GM19099 (cell line): ENCODE results near the gene ROPN1B.

Experiments used
- POLR2A ChIP-seq: IDR thresholded peaks from 3 replicates; pipeline ENCODE4 v1.6.1; 2011; ENCODE audit warnings: low read depth; ENCODE audit not compliant: insufficient read length; ENCODE audit errors: extremely low read depth

ROPN1B gene

GRCh38 chr3:126004217-126004616, 35.2 kb downstream of the ROPN1B start:
- no peak for TF ChIP-seq POLR2A

GRCh38 chr3:126004692-126005091, 35.7 kb downstream of the ROPN1B start:
- TF ChIP-seq POLR2A, result no peak

GRCh38 chr3:126005951-126006350, 37.0 kb downstream of the ROPN1B start:
- TF ChIP-seq POLR2A, result no peak

DNA sequence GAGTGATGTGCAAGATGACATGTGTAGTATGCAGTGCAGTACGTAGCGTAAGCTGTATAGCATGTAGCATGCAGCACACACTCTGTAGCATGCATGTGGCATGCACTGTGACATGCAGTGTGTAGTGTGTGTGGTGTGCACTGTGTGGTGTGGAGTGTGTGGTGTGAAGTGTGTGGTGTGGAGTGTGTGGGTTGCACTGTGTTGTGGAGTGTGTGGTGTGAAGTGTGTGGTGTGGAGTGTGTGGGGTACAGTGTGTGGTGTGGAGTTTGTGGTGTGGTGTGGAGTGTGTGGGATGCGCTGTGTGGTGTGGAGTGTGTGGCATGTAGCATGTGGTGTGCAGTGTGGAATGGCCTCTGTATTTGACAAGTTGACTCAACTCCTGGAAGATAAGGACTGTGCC, 39.2 kb downstream of the ROPN1B start:
- no peak for TF ChIP-seq POLR2A

DNA sequence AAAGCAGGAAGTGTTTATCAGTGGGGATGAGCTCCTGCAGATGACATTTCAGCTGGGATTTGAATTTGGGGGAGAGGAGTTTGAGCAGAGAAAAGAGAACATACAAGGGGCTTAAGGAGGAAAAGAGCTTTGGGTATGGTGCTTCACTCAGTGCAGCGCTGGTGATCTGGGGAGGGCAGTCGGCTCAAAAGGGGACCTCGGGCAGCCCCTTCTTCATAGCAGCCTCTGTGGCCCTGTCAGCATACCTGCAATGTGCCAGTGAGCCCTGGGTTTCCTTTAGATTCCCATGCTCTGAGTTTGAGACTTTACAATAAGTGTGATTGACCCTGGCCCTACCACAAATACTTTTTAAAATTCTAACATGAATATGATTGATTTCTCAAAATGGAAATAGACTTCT, 40.2 kb downstream of the ROPN1B start:
- TF ChIP-seq POLR2A, result no peak

DNA sequence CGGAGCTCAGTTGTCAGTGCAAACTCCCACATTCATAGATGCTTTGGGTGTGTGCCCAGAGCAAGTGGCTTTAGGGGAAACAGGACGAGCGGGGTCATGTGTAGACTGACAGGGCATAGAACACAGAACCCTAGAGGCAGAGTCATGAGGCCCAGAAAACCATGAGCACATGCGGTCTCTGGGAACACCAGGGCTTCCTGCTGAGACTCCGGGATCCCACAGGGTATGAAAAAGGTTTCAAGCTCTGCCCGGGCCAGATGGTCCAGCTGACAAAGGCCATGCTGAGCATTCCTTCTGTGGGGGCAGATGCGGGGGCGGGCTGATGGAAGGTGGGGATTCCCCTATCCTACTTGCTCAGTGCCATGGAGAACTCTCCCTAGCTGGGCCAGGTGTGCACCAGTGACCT, 44.8 kb downstream of the ROPN1B start:
- no peak for TF ChIP-seq POLR2A

DNA sequence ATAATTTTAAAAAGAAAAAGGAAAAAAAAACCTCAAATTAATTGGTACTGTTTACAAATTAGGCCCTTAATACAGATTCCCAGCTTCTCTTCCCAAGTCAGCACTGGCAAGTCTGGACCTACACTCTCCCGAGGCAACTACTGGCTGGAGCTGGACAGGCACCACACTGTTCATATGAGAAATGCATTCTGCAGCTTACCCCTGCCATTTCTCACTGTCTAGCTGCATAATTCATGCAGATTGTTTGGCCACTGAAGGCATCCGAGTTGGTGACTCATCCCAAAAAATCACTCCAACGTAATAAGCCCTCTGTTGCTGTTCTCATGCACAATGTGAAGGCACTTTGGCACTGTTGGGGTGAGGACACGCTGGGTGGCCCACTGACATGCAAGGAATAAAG, 45.3 kb downstream of the ROPN1B start:
- TF ChIP-seq POLR2A, result no peak

DNA sequence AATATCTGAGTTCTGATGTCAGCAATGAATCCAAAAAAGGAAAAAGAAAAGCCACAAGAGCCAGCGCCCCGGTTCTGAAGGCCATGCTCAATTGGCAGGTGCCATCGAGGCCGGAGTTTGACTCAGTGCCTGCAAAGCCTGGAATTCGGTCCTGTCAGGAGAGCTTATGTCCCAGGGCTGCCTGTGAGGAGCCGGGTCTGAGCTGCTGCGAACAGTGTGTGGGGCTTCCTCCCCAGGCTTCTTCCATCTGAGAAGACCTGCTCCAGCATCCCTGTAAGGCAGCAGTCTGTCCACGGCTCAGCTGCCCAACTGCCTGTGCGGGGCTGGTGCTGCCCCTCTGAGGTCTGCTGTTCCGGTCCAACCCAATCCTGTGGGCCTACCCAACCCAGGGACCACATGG, 46.1 kb downstream of the ROPN1B start:
- TF ChIP-seq POLR2A, result no peak

- no peak for TF ChIP-seq POLR2A
These were observed 47.6 kb downstream of the ROPN1B start for GRCh38 chr3:126016616-126017015.

DNA sequence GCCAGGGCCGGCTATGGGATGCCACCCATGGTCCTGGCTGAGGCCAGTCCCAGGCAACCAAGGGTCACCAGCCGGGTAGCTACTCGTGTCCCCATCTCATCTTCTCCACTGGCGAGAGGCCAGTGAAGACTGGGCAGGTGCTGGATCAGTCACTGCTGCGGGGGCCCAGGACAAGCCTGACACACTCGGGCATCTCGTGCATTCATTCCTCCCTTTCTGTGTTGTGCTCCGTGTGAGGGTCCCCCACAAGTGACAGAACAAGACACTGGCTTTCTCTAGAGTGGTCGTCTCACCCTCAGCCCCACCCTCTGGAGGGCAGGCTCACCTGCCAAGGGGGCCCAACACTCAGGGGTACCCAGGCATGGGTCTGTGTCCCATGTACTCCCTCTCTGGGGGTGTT, 48.4 kb downstream of the ROPN1B start:
- no peak for TF ChIP-seq POLR2A

DNA sequence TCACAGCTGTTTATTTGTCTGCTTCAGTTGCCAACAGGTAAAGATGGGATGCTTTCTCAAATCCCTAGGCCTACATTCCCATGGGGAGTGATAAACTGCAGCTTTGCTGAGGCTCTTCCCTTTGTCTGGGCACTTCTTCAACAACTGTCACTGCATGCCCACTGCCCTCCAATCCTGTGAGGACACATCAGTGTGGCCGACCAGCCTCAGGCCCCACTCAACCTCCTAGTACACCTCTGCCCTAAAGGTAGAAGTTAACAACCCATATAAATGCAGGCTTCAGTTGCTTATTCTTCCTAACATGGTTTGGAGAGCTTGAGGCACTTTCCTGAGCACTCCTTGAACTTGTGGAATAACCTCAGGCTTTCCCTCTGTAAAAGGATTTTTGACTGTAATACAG, 49.6 kb downstream of the ROPN1B start:
- TF ChIP-seq POLR2A, result no peak

DNA sequence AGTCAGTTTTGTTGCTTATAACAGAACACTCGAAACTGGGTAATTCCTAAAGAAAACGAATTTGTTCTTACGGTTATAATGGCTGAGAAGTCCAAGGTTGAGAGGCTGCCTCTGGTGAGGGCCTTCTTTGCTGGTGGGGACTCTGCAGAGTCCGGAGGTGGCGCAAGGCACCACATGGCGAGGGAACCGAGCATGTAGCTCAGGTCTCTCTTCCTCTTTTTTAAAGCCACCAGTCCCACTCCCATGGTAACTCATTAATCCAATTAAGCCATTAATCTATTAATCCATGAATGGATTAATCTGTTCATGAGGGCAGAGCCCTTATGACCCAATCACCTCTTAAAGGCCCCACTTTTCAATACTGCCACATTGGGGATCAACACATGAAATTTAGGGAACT, 50.0 kb downstream of the ROPN1B start:
- TF ChIP-seq POLR2A, result no peak

- no peak for TF ChIP-seq POLR2A
These were observed 50.7 kb downstream of the ROPN1B start for GRCh38 chr3:126019683-126020082.

DNA sequence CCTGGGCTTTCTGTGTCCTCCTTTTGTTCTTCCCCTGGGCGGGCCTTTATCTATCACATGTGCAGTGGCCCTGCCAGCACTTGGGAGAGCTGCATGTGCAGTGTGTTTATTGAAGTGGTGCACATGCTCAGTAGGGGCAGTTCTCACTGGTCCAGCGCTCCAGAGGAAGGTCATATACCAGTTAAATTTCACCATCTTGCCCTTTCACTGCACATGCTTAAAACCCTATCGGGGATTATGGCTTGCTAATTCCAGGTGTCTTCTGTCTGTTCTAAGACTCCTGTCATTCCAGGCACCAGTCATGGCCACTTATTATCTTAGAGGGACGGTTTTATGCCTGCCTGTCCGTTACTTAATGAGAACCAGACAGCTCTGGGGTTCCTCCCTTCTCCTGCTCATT, 52.2 kb downstream of the ROPN1B start:
- TF ChIP-seq POLR2A, result no peak

DNA sequence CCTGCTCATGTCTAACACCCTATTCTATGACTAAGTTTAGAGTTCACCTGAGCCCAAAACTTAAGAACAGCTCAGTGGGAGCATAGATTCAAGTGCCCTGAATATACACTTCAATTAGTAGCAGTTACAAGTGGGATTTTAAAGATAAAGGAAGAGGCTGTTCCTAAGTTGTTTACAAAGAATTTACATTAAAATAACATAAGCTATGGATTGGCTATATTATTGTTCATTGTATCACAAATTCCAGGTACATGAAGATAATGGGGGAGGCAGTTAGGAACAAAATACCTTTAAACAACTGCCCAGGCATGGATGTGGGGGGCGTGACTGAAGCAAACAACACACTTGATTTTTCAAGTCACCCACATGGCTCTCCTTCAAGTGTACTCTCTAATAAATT, 52.7 kb downstream of the ROPN1B start:
- no peak for TF ChIP-seq POLR2A

GRCh38 chr3:126022741-126023359, 53.9 kb downstream of the ROPN1B start:
- TF ChIP-seq POLR2A, result no peak

GRCh38 chr3:126023390-126023789, 54.4 kb downstream of the ROPN1B start:
- TF ChIP-seq POLR2A, result no peak
